Middle frontal gyrus (tissue), 1 donor: ENCODE measurements around the gene CTCF.
A peak's percentile ranks its signal among the peaks of the same experiment; 100 is the strongest.

Experiments
- DNase-seq: peaks from one replicate; pipeline ENCODE4 v3.0.0-alpha.2; 2015; ENCODE audit warnings: low spot score; ENCODE audit errors: extremely low spot score

CTCF gene

DNA sequence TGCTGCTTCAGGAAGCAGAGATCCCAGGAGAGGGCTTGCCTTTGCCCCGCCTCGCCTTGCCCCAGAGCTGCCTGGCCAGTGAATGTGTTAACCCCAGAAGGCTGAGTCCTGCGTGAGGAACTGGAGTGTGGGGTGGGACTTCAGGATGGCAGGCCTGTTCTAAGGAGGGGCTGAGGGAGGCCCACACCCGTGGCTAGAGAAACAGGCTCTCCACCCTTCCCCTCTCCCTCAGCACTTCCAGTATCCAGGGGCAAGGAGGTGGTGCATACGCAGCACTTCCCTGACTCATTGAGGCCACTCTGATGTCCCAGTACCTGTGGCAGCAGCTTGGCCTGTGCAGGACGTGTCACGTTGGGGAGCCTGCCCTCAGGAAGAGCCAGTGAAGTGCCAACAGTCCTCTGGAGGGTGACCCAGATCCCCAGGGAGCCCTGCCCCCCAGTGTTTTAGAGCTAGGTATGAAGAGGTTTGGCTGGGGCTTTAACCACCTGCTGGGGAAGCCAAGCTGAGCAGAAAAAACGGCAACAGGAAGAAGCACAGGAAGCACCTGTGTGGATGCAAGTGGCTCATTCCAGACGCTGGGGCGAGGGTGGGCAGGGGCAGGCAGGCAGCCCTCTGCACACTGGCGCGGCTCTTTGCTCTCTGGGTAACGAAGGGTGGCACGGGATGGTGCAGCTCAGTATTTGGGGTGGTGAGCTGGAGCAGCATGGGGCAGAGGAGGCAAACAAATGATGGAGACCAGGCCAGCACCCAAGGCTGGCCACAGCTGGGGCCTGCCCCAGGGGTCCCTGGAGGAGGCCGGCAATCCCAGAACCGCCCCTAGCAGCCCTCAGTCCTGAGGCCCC lies 14.7 kb upstream of the CTCF start:
- no peak for DNase-seq

DNA sequence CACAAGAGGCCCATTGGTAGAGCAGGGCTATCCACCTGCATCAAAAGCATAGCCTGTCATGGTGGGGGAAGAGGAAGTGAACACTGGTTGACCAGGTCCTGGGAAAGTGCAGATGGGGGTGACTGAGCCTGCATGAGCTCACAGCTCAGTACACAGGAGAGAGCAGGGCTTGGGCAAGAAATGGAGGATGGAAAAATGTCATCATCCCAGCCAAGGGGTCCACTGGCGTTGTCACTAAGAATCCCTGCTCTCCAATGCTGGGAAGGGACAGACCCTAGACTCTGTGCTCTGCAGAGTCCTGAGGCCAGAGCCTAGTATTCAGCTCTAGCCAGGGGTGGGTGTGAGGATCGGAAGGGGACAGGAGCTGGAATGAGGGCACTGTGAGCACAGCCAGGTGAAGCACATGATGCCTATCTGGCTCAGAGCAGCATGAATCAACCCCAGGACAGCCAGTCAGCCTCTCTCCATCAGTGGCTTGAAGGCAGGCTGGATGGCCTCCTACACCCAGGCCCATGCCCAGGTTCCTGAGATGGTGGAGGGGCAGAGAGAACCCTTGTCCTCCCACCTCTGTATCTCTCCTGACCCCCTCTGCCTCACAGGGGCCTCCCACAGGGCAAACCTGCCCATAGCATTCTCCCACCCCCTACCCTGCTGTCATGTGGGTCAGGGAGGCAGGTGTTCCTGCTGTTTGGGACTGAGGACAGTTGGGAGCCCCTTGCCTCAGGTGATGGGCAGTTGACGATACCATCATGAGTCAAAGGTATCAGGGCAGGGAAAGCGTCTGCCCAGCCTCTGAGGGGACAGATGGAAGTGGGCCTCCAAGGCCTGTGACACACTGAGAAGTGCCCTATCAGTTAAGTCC lies 13.8 kb upstream of the CTCF start:
- no peak for DNase-seq

DNA sequence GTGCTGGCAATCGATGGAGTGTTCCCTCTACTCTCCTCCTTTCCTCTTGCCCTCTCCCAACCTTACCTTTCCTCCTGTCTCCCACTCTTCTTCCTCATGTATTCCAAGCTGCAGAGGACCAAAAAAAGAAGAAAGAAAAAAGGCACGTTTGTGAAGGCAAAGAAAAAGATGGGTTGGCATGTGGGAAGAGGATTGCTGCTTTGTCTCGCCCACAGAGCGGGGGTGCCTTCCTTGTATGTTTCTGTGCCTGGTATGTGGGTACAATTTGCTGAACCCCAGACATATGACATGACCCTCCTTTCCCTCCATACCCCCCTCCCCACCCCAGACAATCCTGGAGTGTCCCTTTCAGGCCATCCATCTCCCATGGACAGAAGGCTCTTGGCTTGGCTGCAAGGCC lies 13.1 kb upstream of the CTCF start:
- no peak for DNase-seq

DNA sequence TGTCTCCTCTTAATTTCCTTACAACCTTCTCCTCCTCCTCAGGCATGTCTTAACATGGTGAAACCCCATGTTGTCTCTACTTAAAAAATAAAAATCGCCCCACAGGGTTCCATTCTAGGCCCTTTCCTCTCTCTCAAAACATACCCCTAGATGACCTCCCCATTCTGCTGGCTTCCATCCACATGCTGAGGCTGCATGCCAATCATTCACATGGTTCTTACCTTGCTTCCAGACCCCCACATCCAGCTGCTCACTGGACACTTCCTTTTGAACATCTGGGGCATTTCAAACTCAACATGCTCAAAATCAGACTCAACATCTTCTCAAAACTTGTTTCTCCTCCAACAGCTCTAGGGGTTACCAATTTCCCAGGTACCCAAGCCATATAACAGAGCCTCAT lies 12.4 kb upstream of the CTCF start:
- no peak for DNase-seq

DNA sequence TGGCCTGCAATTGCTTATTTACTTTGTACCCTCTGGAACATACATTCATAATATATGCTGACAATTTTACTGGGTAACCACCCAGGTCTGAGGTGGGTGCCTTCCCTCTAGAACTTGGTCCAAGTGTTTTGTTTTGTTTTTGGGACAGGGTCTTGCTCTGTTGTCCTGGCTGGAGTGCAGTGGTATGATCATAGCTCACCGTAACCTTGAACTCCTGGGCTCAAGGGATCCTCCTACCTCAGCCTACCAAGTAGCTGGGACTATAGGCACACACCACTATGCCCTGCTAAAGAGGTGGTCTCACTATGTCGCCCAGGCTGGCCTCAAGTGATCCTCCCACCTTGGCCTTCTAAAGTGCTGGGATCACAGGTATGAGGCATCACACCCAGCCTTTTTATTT lies 11.2 kb upstream of the CTCF start:
- no peak for DNase-seq

DNA sequence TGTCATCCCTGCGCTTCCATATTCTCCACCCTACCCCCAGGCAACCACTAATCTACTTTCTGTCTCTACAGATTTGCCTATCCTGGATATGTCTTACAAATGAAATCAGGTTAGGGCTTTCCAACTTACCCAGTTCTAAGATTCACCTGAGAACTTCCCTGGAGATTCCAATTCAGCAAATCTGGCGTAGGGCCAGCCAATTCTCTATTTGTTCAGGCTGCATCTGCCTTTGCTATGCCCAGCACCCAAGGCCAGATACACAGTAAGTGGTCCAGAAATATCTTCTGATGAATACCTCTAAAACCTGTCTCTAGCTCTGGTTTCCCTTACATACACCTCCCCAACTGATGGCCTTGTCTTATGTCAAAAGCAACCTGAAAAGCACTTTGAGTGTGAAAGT lies 10.4 kb upstream of the CTCF start:
- no peak for DNase-seq

DNA sequence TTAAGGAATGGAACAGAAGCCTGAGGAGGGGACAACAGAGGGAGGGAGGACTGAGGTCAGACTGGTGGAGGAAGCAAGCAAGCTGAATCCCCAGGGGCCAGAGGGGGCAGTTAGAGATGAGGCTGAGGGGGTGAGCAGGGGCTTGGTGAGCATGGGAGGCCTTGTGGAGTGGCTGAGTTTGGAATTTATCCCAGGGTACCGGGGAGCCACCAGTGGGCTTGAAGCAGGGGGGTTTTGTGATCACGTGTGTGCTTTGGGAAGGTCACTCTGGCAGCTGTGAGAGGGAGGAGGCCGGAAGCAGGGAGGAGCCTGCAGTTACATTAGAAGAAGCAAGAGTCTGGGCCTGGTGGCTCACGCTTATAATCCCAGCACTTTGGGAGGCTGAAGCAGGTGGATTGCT lies 9.8 kb upstream of the CTCF start:
- no peak for DNase-seq

DNA sequence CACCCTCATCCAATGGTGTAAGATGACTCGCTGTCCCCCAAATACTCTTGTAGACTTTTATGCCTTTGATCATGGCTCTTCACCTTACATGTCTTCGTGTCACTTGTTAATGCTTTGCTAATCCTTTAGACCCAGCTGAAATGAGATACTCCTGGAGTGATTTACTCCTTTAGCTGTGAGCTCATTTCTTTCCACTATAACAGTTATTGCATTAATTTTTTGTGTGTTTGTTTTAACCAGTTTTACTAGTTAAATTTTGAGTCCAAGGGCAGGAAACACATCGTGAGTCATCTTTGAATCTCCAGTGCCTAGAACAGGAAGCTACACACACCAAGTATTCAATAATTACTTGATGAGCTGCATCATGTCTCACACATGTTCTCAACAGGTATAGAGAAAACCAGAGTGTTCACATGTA lies 6.5 kb upstream of the CTCF start:
- no peak for DNase-seq

DNA sequence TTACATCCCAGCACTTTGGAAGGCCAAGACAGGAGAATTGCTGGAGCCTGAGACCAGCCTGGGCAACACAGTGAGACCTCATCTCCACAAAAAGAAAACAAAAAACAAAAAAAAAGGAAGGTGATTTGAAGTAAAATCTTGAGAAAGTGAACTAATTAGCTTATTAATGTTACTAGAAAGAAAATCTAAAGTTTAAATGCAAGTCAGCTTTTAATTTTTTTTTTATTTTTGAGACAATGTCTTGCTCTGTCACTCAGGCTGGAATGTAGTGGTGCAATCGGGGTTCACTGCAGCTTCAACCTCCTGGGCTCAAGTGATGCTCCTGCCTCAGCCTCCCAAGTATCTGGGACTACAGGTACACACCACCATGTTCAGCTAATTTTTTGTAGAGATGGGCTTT lies 3.5 kb upstream of the CTCF start:
- DNase-seq: no peak

DNA sequence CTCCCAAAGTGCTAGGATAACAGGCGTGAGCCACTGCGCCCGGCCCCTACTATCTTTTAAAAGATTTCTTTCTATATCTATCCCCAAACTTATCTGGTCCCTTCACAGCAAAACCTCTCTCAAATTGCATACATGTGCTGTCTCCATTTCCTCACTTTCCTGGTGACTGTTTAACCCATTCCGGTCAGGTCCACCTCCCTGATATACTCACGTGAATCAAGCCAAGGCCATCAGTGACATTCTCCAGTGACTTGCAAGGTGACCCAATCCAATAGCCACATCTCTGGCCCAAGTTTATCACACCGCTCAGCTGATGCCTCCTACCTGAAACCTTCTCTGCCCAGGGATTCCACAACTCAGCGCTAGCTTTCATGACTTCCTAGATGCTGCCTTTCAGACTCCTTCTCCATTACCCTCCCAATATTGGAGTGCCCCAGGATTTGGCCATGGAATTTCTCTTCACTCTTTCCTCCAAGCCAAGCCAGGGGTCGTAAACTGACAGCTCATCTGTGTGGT lies 1.4 kb upstream of the CTCF start:
- no peak for DNase-seq

DNA sequence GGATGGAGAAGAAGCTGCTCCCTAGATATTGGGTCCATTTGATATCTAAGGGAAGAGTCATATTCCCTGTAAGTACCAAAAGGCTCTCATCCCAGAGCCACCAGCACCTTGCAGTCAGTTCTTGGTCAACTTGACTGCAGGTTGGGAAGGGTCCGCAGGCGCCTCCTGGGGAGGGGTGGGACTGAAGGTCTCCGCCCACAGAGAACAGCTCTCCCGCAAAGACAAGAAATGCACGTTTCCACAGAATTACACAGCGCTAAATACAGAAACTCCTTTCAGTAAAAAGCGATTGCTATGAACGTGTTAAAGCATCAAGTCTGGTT lies 864 bp upstream of the CTCF start:
- no peak for DNase-seq

DNA sequence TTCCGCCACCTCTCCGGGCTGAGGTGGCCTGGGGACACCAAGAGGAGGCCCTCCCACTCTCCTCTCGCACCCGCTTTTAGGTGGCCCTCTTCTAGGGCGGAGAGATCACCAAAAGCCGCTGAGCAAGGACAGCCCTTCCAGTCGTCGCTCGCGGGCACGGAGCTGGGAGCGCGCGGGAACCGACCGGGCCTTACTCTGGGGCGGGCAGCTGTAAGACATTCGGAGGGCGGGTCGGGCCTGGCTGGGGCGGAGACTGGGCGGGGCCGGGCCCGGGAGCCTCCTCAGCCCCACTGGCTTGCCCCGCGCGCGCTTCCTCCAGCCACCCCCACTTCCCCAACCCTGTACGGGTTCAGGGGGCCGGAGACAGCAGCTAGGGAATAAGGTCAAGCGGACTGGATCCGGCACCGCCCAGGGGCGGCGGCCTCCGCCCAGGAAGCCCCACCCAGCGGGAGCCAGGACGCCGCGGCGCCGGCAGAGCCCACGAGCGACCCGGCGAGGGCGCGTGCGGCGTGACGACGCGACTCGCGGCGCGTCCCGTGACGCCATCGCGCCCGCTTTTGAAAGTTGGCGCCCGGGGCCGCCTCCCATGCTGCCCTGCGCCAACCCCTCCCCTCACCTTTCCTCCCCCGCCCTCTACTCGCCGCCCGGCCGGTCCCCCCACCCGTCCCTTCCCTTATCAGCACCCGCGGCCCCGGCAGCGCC lies 351 bp upstream of the CTCF start:
- DNase-seq: peak; percentile 86

DNA sequence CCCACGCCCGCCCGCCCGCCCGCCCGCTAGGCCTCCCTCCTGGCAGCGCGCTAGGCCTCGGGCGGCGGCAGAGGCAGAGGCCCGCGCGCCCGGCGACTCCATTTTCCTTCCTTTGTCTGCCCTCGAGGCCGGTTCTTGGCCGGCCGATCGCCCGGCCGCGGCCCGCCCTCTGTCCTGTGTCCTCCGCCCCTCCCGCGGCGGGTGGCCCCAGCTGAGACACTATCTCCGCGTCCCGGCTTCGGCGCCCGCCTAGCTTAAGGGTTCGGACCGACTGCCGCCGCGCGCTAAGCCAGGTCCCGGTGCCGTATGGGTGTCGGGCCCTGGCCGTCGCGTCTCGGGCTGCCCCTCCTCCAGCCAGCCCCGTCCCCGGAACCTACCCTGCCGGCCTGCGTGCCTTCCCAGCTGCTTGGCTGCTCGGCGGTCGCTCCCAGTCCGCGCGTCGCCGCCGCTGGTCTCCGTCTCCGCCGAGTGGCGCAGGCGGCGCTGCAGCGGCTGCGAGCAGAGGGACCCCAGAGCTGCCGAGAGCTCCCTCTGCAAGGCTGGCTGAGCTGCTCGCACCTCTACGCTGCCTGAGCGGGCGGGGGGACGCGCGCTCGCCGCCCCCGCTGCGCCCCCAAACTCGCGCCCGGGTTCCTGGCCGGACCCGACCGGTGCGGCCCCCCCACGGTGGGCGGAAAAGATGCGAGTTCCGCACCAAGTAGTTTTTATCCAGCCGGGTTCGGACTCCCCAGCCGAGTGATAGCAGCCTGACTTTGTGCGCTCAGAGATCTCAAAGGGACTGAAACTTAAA lies 787 bp downstream of the CTCF start:
- no peak for DNase-seq

DNA sequence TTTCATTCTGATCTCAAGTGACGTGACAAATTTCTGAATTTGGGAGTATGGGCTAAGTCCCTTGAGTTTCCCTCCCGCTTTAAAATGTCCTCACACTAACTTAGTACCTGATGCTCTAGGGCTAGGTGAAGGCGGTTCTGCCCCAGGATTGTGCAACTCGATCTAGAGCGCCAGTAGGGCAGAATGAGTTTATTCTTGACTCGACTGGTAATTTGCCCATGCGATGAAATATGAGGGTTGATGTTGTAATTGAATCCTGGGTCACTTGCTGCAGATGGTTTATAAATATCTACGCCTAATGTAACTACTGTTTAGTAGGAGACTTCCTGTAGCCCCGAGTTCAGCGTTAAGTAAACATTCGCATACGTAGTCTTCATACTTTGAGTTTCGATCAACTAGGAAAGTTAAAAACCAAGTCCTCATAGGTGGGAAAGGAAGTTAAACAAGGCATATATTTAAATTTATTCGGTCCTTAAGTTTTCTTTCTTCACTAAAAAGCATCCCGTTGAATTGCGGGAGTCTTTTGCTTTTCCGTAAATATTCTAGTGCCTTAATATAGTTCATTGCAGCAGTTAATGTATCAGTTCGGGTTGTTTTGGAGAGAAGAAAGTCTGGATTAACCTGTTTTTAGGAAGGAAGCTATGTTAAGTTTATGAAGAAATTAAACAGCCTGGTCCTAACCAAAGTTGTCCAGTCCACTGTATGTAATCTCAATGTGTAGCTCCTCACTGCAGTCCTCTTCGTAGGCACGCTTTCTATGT lies 1.6 kb downstream of the CTCF start:
- no peak for DNase-seq

DNA sequence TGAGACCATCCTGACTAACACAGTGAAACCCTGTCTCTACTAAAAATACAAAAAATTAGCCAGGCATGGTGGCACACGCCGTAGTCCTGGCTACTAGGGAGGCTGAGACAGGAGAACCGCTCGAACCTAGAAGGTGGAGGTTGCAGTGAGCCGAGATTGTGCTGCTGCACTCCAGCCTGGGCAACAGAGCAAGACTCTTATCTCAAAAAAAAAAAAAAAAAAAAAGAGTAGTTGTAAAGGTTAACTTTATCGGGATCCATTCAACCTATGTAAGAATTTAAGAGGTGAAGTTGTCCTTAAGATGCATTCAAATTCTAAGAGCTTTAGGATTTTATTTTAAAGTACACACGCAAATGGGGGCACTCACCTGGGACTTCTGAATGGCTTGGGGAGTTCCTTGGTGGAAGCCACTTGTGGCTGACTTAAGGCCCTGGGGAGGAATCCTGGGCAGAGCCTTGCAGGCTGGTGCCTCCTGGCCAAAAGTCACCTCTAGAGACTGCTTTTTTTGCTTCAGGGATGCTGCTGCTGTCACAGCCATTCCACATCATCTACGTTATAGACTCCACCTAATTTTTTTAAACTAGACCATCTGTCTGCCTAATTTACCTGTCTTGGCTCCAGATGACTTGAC lies 3.3 kb downstream of the CTCF start:
- no peak for DNase-seq

DNA sequence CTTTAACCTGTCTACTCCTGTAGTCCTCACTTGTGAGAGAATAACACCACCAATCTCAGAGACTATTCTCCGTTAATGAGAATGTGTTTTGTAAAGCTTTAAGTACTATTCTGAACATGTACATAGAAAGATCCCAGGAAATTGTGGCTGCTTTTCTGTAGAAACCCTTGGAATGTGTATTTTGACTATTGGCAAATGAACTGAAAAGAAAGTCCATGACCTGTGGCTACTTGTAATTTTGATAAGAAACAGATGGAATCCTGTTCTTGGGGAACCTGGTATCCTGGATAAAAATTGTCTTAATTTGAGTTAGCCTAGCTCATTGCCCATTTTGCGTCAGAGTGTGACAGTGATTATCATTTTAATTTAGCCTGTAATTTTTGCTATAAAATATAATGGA lies 9.1 kb downstream of the CTCF start:
- no peak for DNase-seq

DNA sequence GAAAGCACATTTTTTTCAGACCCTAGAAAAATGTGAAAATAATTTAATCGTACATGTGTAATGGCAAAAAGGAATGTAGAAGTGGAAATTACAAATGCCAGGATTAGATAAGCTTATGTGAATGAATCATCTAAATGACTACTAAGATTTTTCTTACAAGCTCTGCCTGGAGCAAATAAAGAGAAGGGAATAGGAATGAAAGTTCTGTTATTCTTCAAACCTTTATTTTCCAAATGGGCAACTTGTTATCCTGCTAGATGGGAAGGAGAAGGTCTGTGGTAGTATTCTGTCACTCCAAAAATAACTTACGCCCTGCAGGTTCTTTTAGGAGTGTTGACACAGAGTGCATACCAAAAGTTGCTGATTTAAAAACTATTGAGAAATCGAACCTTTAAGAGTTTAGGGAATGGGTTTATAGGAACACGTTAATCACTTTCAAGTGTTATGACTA lies 9.7 kb downstream of the CTCF start:
- DNase-seq: no peak

DNA sequence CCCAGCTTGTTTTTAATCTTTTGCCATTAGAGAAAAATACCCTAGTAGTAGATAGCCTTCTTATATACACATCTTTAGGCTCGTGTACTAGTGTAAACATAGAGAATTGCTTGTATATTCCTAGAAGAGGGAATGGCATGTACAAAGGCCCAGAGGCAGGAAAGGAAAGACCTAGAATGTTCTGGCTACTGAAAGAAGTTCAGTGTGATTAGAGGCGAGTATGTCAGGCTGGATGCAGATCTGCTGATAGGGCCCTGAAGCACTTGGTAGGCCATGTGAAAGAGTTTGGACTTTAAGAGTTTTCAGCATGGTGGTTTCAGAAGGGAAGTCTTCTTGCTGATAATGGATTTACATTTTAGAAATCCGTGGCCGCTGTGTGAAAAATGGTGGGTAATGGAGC lies 17.4 kb downstream of the CTCF start:
- no peak for DNase-seq

DNA sequence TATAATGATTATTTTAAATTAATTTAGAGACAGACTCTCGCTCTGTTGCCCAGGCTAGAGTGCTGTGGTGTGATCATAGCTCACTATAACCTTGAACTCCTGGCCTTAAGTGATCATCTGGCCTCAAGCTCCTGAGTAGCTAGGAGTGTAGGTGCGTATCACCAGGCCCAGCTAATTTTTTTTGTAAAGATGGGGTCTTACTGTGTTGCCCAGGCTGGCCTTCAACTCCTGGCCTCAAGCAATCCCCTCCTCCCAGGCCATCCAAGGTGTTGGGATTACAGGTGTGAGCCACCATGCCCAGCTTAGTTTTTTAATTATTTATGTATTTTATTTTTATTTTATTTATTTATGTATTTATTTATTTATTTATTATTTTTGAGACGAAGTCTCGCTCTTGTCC lies 17.9 kb downstream of the CTCF start:
- no peak for DNase-seq

DNA sequence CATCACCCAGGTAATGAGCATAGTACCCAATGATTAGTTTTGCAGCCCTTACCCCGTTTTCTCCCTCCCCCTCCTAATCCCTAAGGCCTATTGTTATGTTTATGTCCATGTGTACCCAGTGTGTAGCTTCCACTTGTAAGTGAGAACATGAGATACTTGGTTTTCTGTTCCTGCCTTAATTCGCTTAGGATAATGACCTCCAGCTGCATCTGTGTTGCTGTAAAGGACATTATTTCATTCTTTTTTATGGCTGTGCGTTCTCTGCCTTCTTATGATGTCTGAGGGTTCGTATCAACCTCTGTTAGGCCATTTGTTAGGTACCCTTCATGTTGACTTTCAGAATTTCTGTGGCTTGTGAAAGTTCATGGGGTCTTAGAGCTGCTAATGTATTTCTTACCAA lies 31.0 kb downstream of the CTCF start:
- DNase-seq: no peak
